Lung (tissue), 12 donors: Measurements from ENCODE around the gene ASB2. TPM values are rescaled to one million over a fixed set of nuclear protein-coding genes. Genes with fewer than 3 reads are reported as not detected.

Source experiments
- ATAC-seq: fragments of 200-7000 bp; cut with Tn5 transposase; one replicate; pipeline ENCODE4 v1.9.1; 2020; ENCODE audit warnings: moderate number of reproducible peaks; ENCODE audit not compliant: insufficient read depth, low FRiP score
- DNase-seq, 3 donors: peaks; one replicate each; pipeline ENCODE4 v3.0.0-alpha.2; 2013 to 2017
- H3K27ac ChIP-seq, 2 donors: one replicate each; pipeline ENCODE4 v1.5.1; 2013; ENCODE audit warnings: mild to moderate bottlenecking in 2 of 2, moderate library complexity in 2 of 2, control low read depth in 1 of 2, inconsistent platforms in 1 of 2, low read depth in 1 of 2, low read length in 1 of 2
- H3K27me3 ChIP-seq, 3 donors: one replicate each; pipeline ENCODE4 v1.5.1; 2013; ENCODE audit warnings: low read length in 2 of 3; ENCODE audit not compliant: control insufficient read depth in 3 of 3, insufficient read depth in 3 of 3
- H3K36me3 ChIP-seq, 4 donors: one replicate each; pipeline ENCODE4 v1.5.1; 2013; ENCODE audit warnings: low read length in 4 of 4, mild to moderate bottlenecking in 1 of 4, moderate library complexity in 1 of 4; ENCODE audit not compliant: control insufficient read depth in 4 of 4, insufficient read depth in 4 of 4
- H3K4me1 ChIP-seq, 5 donors: one replicate each; pipeline ENCODE4 v1.5.1; 2013; ENCODE audit warnings: low read length in 5 of 5, mild to moderate bottlenecking in 2 of 5, moderate library complexity in 1 of 5; ENCODE audit not compliant: control insufficient read depth in 5 of 5, insufficient read depth in 5 of 5
- H3K4me3 ChIP-seq: one replicate; pipeline ENCODE4 v1.5.1; 2013; ENCODE audit warnings: mild to moderate bottlenecking, control low read depth, moderate library complexity
- H3K9ac ChIP-seq, 2 donors: one replicate each; pipeline ENCODE4 v1.5.1; 2013; ENCODE audit warnings: low read length in 2 of 2, control low read depth in 1 of 2; ENCODE audit not compliant: insufficient read depth in 1 of 2
- H3K9me3 ChIP-seq, 4 donors: one replicate each; pipeline ENCODE4 v1.5.1; 2013; ENCODE audit warnings: low read length in 3 of 4, mild to moderate bottlenecking in 1 of 4, moderate library complexity in 1 of 4; ENCODE audit not compliant: control insufficient read depth in 4 of 4, insufficient read depth in 3 of 4
- CTCF ChIP-seq: IDR thresholded peaks from 2 replicates; pipeline ENCODE4 v1.5.1; 2012; ENCODE audit warnings: mild to moderate bottlenecking; ENCODE audit errors: control extremely low read depth, extremely low read depth
- WGBS, 2 donors: extraction: QIAGEN DNeasy Blood & Tissue Kit; methylation state at CpG; one replicate each; pipeline ENCODE4 v1.1.7; 2013; 5-methylcytosine and 5-hydroxymethylcytosine counted together
- polyA plus RNA-seq, 2 donors: library from polyadenylated mRNA; stranded (reverse); fragments of 200-250 nt; gene quantifications; one replicate each; pipeline ENCODE4 v1.2.1, GENCODE V29; 2013
- total RNA-seq, 2 donors: library from RNA; depleted of rRNA in 1 of 2; stranded (reverse); fragments of >200 nt in 1 of 2; gene quantifications; one replicate each; pipeline ENCODE4 v1.2.1, GENCODE V29; 2014 to 2021
- donor health status: control.
- donor health status: control.
- donor health status: Bipolar disorder and iron deficiency.
- donor health status: healthy.
- donor health status: DM: yes; HTN: yes; CAD: no.

ASB2 gene
- total and polyA plus RNA-seq, 4 donors: 1.8 to 3.7 (median 2.6) TPM

- 81 to 88% methylated on average over 4 of the region's 4 CpGs for WGBS, 2 donors
- Histone ChIP-seq H3K4me1 (peaks cover 0 to 6% (median 0%) of the 10 kb centered on the region in 5 donors), H3K36me3 (no peaks in the 10 kb centered on the region), H3K27me3 (peaks cover 0 to 2% (median 0%) of the 10 kb centered on the region in 3 donors), H3K27ac (no peak overlapping the region), H3K9ac (no peak overlapping the region), H3K4me3 (no peak overlapping the region), H3K9me3 (peaks cover 0 to 8% (median 0%) of the 10 kb centered on the region in 4 donors)
- DNase-seq (no peak), ATAC-seq (no peak)
- TF ChIP-seq CTCF: no peak
These were observed 70.7 kb downstream of the ASB2 start for GRCh38 chr14:93905623-93906022.

GRCh38 chr14:93903342-93904184, 72.8 kb downstream of the ASB2 start:
- peaks cover 0 to 6% (median 0%) of the 10 kb centered on the region in 5 donors for H3K4me1 ChIP-seq
- DNase-seq (no peak), ATAC-seq (no peak)
- peaks cover 0 to 2% (median 0%) of the 10 kb centered on the region in 4 donors for H3K9me3 ChIP-seq
- H3K27ac ChIP-seq: no peak overlapping the region
- no peak for TF ChIP-seq CTCF
- 51 to 55% methylated on average over 15 of the region's 15 CpGs for WGBS, 2 donors
- H3K27me3 ChIP-seq: peaks cover 0 to 2% (median 0%) of the 10 kb centered on the region in 3 donors
- H3K9ac ChIP-seq: no peak overlapping the region
- no peaks in the 10 kb centered on the region for H3K36me3 ChIP-seq
- H3K4me3 ChIP-seq: no peak overlapping the region

GRCh38 chr14:93902619-93903307, 73.6 kb downstream of the ASB2 start:
- H3K36me3 ChIP-seq: no peaks in the 10 kb centered on the region
- no peak for TF ChIP-seq CTCF
- peaks cover 0 to 2% (median 0%) of the 10 kb centered on the region in 3 donors for H3K27me3 ChIP-seq
- H3K9me3 ChIP-seq: peaks cover 0 to 2% (median 0%) of the 10 kb centered on the region in 4 donors
- ATAC-seq (no peak), DNase-seq (no peak)
- no peak overlapping the region for H3K4me3 ChIP-seq
- H3K4me1 ChIP-seq: peaks cover 0 to 6% (median 0%) of the 10 kb centered on the region in 5 donors
- no peak overlapping the region for H3K9ac ChIP-seq
- no peak overlapping the region for H3K27ac ChIP-seq
- WGBS, 2 donors: 78 to 86% methylated on average over 13 of the region's 13 CpGs
